ENCODE data around the gene CPXM1.
"Not testable (repeated sequence)": the region's sequence is repeated elsewhere in the genome, so short reads cannot be mapped to it uniquely, and the experiment has no call there.

CPXM1 gene

GRCh38 chr20:2822073-2822472 is 21.6 kb upstream of the CPXM1 start:
- DNase-seq: no peak

DNA sequence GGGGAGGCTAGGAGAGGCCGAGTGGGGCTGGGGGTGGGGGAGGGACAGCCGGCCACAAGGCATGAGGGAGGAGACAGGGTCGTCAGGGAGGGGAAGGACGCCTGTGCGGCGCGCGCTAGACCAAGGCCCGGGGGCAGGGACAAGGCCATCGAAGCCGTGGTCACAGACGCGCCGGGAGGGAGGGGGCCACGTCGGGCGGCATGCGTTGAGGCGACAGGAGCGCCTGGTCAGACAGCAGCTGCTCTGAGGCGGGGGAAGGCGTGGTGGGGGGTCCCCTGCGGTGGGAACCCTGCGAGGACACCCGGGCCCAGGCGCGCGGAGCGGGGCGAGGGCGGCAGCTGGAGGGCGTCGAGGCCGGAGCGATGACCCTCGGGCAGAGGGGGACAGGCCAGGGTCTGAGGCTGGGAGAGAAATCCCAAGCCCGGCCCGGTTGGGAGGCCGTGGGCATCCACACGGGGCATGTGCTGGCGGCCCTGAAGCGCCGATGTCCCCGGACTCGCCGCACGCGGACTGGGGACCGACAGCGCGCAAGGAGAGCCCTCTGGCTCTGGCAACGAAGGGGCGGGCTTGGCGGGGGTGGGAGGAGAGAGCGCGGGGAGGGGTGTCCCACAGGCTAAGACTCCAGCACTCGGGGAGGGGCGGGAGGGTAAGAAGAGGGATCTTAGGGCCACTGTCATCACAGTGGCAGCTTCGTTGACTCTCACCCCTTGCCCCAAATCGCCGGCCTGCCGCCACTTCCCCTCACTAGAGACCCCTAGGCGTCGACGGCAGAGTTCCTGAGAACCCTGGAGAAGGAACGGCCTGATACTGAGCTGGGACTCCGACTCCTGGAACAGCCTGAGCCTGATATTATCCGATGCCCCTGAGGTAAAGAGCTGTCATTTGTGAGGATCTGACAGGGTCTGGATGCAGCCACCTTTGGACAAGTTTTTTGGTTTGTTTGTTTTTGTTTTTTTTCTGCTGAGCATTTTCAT is 20.8 kb upstream of the CPXM1 start:
- no peak for DNase-seq

GRCh38 chr20:2820084-2820895 is 19.9 kb upstream of the CPXM1 start:
- no peak for DNase-seq

GRCh38 chr20:2817891-2818595 is 17.6 kb upstream of the CPXM1 start:
- no peak for DNase-seq

GRCh38 chr20:2817341-2817726 is 16.9 kb upstream of the CPXM1 start:
- DNase-seq: no peak

GRCh38 chr20:2816583-2817340 is 16.3 kb upstream of the CPXM1 start:
- DNase-seq: no peak

GRCh38 chr20:2816030-2816582 is 15.7 kb upstream of the CPXM1 start, which contains the start of gene TMEM239:
TMEM239 (plus strand) TSS chr20:2816364; CDS start chr20:2816555, 191 bp downstream.
- DNase-seq: no peak

DNA sequence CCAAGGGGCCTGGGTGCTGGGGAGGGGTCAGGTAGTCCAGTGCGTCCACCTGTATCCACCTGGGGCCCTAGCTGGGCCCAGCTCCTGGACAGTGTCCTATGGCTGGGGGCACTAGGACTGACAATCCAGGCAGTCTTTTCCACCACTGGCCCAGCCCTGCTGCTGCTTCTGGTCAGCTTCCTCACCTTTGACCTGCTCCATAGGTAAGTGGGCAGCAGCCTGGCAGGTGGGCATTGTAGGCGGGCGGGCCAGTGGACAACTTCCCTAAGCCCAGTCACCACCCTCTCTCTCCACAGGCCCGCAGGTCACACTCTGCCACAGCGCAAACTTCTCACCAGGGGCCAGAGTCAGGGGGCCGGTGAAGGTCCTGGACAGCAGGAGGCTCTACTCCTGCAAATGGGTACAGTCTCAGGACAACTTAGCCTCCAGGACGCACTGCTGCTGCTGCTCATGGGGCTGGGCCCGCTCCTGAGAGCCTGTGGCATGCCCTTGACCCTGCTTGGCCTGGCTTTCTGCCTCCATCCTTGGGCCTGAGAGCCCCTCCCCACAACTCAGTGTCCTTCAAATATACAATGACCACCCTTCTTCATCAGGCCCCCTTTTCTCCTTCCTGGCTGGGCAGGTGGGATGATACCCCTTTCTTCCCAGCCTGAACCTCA is 14.9 kb upstream of the CPXM1 start:
- no peak for DNase-seq

GRCh38 chr20:2814587-2815051 is 14.2 kb upstream of the CPXM1 start, which contains the start of gene C20orf141:
C20orf141 (plus strand) TSS chr20:2814987; CDS start chr20:2815185, 198 bp downstream.
- no peak for DNase-seq

DNA sequence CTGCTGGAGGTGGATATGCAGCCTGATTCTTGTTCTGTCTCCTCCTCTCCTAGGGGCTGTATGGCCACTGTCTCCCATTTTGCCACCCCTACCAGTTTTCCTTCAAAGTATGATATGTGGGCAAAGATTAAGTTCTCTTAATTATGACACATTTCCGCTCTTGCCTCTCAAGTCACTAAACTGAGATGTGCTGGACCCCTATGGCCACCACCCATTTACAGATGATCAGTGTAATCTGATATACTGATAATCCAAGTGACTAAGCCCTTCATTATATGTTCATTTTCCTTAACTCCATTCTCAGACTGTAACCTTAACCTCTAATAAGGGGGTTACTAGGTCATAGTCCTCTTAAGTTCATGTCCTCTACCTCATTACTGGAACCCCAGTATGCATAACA is 13.6 kb upstream of the CPXM1 start:
- no peak for DNase-seq

GRCh38 chr20:2812189-2812588 is 11.8 kb upstream of the CPXM1 start:
- no peak for DNase-seq

- no peak for DNase-seq
Measured at GRCh38 chr20:2809690-2810089, 9.3 kb upstream of the CPXM1 start.

- not testable (repeated sequence) for DNase-seq
Measured at GRCh38 chr20:2807929-2808328, 7.5 kb upstream of the CPXM1 start.

DNA sequence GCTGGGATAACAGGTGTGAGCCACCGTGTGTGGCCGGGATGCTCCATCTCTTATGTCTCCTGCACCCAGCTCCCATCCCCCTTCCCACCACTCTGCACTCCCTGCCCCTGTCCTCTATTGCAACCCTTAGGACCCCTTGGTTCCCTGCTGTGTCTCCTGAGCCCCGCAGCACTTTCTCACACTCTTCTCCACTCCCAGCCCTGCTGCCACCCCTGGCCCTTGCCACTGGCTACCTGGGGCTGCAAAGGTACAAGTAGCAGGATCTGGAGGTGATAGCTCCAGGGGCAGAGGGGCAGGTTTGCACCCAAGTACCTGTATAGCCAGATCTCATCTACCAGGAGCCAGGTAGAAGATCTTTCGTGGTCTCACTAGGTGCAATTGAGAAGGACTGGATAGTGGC is 6.6 kb upstream of the CPXM1 start:
- DNase-seq: no peak

DNA sequence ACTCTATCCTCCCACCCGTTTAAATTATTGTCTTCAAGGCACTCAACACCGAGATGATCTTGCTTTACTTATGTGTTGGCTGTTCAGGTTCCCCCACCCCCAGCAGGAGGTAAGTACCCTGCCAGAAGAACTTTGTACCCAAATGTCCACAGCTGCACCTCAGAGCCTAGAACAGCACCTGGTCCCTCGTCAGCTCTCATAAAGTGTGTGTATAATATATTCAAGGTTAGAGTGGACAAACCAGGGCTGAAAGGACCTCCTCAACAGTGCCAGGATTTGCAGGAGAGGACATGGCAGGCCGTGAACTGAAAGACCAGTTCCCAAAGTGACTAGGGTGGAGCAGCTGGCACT is 5.9 kb upstream of the CPXM1 start:
- DNase-seq: no peak

GRCh38 chr20:2805689-2806350 is 5.4 kb upstream of the CPXM1 start:
- no peak for DNase-seq

DNA sequence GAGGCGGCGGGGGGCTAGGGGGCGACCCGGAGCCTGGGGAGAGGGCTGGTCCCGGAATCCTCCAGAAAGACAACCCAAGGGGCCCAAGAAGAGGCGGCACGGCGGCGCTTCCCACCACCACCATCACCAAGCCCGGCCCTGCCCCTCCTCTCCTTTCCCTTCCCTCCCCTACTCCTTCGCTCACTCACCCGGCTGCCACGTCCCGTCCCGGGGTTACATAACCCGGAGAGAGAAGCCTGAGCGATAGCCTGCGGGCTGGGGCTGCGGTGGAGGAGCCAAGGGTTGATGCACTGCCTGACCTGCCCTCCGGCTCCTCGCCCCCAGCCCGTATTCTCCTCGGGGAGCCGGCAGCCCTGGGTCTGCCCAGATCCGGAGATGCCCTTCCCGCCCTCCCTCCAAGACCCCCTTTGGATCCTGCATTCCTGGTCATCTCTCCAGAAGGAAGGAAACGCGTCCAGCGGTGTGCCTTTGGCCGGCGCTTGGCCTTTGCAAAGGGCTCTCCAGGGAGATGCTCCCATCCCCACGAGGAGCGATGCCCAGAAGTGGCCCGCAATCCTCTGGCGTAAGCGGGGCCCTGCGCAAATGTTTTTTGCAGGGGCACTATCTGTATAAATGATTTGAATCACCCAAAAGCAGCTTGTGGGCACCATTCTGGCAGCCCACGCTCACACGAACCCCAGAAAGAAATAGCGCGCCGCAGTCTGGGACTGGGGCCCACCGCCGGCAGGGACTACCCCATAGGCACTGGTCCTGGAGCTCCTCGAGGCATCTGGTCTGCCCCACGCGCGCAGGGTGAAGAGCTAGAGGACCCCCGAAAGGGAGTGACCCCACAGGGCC is 4.6 kb upstream of the CPXM1 start:
- DNase-seq: no peak

DNA sequence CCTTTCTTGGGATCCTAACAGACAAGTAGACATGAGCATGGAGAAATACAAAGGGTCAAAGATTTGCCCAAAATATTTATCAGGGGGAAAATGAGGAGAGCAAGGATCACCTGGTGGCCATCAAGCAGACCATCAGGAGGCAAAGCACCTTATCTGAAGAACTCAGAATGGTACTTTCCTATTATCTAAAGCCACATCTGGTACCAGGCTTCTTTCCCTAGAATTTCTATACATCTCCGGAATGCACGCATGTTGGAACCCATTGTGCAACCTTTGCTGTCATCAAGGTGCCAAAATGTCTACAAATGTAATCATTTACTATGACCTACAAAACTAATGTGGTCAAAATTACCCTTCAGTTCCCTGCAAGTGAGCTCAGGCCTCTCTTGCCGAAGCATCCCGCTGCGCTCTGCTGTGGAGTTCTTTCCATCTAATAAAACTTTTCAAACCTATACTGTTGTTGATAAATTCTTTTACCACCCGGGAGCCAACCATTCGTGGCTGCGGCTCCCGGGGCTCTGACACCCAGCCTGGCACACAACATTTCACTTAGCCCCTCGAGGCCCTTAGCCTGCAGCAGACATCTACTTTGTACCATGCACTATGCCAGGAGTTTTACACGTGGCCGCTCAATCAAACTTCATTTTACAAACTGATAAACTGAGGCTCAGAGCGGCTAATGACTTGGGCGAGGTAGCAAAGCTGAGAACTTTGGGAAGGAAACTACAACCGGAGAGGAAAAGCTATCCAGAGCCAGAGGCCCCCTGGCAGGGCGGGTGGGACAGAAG is 3.8 kb upstream of the CPXM1 start:
- no peak for DNase-seq

Data from hypothalamus (tissue), 51 donors.